ENCODE data around the gene ISLR2.
"Not testable (repeated sequence)": the region's sequence is repeated elsewhere in the genome, so short reads cannot be mapped to it uniquely, and the experiment has no call there.

The ISLR2 gene

DNA sequence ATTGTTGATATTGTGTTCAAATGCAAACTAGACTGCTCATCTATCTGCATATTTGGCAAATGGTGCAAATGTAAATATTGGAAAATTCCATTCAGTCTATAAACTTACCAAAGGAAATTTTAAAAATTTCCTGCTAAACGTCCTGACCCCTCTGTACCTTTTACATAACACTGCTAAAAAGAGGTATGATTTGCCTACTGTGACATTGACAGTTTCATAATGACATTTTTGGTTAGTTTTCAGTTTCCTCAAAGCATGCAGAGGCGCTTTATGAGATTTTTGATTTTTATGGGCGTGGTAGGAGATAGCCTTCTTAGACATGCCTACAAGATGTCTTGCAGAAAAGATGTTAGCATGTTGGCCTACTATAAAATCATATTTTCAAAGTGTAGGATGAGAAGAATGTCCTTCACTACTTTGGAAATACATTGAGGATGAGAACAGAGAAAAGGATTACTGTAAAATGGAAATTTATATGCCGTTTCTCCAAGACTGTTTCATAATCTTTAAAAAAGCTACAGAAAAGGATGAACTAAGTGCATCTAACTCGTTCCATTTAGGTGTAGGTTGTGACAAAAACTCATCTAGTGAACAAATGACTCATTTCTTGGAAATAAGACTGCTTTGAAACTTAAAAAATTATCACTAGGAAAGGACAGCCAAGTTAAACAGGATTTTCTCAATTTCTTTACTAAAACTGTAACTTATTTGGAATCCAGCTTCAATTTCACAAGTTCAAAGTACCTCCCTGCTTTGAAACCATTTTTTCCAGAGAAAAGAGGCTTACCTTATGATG lies 28.7 kb downstream of the ISLR2 start:
- no peak for DNase-seq

DNA sequence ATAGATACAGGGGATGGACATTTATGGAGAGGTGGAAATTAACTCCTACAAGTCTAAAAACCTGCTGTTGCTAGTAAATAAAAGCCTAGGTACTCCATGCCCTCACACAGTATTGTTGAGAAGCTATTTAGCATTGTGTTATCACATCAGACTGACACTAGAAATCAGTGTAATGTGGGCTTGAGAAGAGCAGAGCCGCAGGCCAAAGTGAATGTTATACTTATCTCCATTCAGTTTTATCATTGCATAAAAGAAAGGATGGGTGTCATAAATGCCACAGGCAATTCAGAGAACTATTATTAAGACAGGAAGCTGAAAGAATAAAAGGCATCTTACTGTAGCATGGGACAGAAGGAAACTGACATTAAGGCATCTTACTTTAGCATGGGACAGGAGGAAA lies 29.4 kb downstream of the ISLR2 start:
- no peak for DNase-seq

DNA sequence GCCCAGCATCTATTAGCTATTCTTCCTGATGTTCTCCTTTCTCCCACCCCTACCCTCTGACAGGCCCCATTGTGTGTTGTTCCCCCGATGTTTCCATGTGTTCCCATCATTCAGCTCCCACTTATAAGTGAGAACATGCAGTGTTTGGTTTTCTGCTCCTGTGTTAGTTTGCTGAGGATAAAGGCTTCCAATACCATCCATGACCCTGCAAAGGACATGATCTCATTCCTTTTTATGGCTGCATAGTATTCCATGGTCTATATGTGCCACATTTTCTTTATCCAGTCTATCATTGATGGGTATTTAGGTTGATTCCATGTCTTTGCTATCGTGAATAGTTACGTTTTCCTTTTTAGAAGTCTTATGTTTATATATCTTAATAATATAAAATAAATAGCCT lies 30.0 kb downstream of the ISLR2 start:
- DNase-seq: not testable (repeated sequence)

DNA sequence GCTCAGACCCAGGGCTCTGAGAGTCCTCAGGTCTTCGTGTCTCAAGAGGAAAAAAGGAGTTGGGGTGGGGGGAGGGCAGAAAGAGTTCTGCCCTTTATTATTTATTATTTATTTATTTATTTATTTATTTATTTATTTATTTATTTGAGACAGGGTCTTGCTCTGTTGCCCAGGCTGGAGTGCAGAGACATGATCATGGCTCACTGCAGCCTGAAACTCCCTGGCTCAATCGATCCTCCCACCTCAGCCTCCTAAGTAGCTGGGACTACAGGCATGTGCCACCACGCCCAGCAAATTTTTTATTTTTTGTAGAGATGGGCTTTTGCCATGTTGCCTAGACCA lies 31.8 kb downstream of the ISLR2 start:
- DNase-seq: not testable (repeated sequence)

DNA sequence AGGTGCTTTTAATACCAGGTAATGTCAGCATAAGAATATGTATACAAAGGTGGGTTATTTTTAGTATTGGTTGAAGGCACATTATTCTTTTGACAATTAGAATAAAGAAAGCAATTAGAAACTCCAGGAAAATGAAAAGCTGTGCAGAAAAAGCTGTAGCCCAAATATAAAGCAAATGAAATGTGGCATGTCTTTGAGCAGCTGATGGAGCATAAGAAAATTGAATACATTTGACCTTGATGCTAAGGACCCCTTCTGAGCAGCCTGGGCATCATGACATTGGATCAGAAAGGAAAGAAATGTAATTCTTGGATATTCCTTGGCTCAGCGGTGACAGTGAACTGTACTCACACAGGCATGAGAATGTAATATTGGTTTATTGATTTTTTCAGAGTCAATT lies 35.1 kb downstream of the ISLR2 start:
- no peak for DNase-seq

DNA sequence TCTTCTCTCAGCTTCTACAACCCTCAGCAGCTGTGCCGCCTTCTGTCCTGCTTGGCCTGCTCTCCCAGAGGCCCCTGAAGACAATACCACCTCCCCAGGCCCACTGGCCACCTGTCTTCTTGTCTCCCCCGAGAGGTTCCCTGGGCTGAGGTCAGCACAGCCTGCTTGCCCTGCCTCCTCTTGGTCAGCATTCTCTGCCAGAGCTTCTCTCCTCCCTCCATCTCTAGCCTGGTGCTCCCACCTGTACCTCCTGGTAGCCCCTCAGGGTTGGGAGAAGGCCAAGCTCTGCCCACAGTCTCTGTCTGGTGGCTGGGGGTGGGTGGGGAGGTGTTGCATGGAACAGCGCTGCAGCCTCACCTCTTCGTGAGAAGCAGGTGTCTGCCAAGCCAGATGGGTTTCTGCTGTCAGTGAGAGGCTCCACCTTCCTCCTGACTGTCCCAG lies 37.5 kb downstream of the ISLR2 start:
- no peak for DNase-seq

DNA sequence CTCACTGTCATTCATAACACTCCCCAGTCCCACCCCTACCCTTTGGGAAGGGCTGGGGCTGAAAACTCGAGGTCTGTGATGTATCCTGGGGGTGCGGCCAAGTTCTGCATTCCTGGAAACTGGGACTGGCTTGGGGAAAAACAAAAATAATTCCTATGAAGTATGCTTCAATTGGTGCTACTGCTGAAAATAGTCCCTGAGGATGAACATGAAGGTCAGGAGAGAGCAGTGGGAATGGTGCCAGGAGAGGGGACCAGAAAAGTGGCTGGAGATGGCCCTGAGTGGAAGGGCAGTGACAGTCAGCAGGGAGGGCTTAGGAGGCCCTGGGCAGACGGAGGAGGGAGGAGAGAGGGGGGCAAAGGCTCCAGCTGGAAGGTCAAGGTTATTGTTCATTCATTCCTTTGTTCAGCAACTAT lies 38.3 kb downstream of the ISLR2 start:
- no peak for DNase-seq

DNA sequence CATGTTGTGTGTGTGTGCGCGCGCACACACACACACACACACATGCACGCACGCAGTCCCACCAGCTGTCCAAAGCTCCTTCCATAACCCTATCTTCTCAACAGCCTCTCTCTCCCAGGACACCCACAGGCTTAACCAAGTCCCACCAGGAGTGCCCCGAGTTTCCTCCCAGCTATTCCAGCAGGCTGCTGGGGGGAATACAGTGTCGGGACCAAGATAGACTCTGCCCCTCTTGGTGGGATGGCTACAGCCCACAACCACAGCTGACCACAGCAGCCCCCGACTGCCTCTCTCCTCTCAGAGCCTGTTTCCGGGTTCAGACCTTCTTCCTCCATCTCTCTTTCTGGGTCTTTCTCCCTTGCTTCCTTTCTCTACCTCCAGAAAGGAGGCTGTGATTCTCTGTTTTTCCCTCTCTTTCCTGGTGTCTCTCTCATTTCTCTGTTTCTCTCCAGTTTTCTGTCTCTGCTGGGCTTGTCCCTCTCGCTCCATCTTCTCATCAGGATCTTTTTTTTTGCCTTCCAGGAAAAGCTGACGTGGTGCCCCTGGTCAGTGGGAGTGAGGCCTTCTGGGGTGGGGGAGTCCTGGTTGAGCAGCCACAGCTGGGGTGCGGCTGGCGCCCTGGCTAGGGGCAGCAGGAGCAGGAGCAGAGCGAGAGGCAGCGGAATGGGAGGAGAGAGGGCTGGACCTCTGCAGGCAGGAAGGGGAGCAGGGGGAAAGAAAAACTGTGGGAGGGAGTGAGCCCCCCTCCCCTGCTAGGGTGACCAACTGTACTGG lies 39.9 kb downstream of the ISLR2 start:
- no peak for DNase-seq

DNA sequence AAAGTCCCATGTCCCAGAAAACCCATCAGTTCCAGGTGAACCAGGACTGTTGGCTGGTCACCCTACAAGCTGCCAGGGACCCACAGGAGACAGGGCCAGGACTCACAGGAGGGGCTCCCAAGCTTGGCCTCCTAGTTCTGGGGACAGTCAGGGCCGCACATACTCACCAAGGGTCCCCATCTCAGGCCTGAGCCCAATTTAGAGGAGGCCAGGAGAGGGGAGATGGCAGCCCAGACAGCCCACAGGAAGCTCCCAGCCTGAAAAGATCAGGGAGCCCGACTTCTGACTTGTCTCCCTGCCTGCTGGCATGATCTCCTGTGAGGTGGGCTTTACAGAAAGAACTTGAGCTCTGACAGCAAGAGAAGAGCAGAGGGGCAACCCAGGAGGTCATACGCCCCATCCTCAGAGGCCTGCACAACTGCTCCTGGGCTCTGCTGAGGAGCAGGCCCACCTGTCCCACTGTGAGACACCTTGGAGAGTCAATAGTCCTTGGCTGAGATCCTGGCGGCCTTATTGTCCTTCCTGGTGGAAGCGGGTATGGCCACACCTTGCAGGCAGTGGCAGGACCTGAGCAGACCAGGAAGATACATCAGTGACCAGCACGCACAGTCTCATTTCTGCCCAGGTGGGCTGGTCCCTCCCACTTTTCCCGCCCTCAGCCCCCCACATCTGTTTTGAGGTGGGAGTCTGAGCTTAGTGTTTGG lies 40.6 kb downstream of the ISLR2 start:
- DNase-seq: no peak

DNA sequence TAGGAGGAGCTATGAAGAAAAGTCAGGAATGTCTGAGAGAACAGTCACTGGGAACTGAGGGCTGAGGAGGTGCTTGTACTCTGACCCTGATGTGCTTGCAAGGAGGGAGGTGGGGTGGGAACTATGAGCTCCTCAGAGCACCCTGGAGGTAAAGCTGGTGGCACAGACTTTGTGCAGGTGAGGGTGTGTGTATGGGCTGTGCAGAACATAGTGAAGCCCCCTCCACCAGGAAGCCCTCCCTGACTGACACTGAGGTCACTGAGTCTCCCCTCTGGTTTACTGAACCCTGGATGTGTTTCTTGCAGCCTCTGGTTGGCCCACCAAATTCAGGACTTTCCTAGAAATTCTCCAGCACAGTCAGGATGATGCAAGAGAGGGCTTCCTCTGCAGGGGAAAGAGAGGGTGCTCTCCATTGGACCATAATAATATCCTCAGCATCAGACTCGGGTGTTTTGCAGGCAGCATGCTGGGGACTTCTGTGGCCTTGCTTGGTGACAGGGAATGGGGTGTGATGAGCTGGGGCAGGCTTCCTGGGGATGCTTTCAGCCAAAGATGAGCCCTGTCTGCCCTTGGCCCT lies 41.7 kb downstream of the ISLR2 start:
- no peak for DNase-seq

DNA sequence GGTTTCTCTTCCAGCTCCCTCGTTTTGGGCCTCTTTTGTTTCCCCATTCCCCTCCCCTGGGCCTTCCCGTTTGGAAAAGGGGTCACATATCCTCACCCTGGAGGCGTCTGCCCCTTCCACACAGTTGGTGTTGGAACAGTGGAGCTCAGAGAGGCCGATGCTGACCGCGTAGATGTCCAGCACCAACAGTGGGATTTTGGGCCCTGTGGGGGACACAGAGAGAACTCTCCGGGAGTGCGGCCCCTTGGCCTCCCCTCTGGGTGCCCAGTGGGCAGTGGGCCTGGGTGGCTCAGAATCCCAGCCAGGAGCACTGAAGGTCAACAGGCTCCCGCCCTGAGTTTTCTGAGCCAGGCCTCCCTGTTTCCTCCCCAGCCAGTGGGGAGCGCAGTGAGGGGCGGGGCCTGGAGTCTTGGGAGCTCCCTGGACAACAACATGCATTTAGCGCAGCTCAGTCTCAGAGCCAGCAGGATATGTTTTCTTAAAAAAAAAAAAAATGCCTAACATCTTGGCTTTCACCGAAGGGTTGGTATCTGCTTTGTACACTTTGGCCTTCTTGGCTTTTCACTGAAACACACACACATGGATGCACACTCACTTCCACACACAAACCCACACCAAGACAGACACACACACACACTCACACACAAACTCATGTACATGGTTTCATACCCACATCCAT lies 42.5 kb downstream of the ISLR2 start:
- no peak for DNase-seq

DNA sequence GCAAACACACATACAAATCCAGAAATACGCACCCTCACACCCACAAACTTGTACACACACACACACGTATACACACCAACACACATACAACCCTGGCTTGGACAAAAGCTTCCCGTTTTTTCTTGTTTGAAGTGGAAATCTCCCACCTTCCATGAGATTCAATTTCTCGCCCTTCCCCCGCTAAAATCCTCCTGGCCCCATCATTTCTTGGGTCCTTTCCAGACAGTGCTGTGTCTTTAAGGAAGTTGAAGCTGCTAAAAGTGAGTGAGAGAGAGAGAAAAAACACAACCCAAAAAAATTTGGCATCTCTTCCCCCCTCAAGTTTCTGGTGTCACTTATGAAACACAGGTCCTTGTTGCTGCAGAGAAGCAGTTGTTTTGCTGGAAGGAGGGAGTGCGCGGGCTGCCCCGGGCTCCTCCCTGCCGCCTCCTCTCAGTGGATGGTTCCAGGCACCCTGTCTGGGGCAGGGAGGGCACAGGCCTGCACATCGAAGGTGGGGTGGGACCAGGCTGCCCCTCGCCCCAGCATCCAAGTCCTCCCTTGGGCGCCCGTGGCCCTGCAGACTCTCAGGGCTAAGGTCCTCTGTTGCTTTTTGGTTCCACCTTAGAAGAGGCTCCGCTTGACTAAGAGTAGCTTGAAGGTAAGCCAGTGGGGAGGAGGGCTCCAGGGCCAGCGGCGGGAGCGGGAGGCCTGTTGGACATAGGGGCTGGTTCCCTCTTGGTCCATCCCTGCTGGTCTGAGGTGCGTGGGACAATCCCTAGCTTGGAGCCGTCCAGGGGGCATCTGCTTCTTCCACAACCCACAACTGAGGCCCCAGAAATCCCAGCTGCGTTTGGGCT lies 43.2 kb downstream of the ISLR2 start, which contains the start of gene ISLR:
Gene ISLR, plus strand, starts transcription at position 331 of the 839 bp plus-strand sequence. CDS start 1,149 bp downstream, outside the sequence.
- DNase-seq: peak; percentile 39

DNA sequence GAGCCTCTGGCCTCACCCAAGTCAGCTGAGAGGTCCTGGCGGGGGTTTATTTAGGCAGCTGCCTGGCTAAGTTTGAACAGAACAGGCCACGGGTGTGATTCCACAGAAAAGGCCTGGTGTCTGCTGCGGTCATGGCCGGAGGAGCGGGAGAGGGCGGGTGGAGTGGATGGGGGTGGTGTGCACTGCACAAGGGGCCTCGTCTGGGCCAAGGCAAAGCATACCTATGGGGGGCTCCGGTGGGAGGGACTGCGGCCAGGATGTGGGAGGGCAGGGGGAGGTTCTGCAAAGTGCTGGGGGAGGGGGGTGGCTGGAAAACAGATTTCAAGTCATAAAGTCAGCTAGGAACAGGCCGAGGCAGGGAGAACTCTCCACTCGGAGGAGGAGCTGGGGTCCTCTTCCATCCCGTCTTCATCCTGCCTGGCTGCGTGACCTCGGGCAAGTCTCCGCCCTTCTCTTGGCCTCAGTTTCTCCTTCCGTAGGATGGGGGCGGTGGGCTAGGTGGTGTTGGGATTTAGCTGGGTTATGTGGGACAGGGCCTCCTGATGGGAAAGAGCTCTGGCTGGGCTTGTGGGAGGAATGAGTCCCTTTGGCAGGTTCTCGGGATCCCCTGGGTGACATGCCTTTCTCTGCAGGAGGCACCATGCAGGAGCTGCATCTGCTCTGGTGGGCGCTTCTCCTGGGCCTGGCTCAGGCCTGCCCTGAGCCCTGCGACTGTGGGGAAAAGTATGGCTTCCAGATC lies 44.0 kb downstream of the ISLR2 start:
- DNase-seq: no peak

DNA sequence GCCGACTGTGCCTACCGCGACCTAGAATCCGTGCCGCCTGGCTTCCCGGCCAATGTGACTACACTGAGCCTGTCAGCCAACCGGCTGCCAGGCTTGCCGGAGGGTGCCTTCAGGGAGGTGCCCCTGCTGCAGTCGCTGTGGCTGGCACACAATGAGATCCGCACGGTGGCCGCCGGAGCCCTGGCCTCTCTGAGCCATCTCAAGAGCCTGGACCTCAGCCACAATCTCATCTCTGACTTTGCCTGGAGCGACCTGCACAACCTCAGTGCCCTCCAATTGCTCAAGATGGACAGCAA lies 44.5 kb downstream of the ISLR2 start:
- no peak for DNase-seq

DNA sequence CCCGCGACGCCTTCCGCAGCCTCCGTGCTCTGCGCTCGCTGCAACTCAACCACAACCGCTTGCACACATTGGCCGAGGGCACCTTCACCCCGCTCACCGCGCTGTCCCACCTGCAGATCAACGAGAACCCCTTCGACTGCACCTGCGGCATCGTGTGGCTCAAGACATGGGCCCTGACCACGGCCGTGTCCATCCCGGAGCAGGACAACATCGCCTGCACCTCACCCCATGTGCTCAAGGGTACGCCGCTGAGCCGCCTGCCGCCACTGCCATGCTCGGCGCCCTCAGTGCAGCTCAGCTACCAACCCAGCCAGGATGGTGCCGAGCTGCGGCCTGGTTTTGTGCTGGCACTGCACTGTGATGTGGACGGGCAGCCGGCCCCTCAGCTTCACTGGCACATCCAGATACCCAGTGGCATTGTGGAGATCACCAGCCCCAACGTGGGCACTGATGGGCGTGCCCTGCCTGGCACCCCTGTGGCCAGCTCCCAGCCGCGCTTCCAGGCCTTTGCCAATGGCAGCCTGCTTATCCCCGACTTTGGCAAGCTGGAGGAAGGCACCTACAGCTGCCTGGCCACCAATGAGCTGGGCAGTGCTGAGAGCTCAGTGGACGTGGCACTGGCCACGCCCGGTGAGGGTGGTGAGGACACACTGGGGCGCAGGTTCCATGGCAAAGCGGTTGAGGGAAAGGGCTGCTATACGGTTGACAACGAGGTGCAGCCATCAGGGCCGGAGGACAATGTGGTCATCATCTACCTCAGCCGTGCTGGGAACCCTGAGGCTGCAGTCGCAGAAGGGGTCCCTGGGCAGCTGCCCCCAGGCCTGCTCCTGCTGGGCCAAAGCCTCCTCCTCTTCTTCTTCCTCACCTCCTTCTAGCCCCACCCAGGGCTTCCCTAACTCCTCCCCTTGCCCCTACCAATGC lies 45.1 kb downstream of the ISLR2 start:
- no peak for DNase-seq

DNA sequence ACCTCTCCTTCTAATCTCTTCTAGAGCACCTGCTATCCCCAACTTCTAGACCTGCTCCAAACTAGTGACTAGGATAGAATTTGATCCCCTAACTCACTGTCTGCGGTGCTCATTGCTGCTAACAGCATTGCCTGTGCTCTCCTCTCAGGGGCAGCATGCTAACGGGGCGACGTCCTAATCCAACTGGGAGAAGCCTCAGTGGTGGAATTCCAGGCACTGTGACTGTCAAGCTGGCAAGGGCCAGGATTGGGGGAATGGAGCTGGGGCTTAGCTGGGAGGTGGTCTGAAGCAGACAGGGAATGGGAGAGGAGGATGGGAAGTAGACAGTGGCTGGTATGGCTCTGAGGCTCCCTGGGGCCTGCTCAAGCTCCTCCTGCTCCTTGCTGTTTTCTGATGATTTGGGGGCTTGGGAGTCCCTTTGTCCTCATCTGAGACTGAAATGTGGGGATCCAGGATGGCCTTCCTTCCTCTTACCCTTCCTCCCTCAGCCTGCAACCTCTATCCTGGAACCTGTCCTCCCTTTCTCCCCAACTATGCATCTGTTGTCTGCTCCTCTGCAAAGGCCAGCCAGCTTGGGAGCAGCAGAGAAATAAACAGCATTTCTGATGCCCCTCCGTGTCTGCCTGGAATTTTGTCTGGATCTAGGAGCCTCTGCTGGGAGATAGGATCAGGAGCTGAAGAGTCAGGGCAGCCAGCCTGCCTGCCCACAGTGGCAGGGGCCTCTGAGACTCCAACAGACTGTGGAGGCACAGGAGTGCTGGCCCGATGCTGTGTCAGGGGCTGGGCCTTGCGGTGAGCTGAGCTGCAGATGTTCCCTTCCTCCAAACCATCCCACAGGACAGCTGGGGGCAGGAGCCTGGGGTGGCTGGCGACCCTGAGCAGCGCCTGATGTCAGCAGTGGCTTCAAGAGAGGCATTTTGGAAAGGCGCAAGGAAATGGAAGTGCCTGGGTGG lies 46.2 kb downstream of the ISLR2 start:
- no peak for DNase-seq

DNA sequence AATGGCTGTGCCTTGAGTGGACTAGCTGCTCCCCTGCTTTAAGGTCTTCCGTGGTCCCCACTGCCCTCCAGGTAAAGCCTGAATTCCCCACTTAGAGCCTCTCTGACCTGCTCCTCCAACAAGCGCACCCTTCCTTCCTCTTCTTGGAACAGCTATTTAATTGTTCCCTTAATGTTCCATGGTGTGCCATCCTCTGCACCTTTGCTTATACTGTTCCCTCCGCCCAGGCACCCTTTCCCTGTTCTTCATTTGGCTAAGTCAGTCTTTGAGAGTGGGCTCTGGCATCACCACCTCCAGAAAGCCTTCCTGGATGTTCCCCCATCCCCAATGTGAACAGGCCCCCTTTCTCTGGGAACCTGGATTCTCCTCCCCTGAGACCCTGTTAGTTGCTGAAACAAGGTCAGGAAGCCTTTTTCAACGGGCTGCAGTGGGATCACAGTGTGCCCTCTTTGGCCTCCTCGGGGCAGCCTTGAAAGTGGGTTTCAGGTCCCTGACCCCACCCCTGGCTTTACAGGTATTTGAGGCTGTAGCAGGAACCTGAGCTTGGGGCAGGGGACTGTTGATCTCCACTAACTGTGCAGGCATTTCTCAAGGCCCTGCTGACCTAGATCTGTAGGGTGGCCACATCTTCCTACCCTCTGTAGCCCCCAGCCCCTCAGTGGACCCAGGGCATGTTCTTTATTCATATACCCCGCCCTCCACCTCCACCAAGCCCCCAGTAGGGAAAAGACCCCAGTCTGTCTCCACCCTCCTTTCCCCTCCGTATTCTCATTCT lies 48.1 kb downstream of the ISLR2 start:
- DNase-seq: no peak

All from NCI-H446 treated with DMSO at 0.1 percent for 48 hours (cell line).